K562 (cell line): ENCODE data around the gene MED13L. TPM values are rescaled to one million over a fixed set of nuclear protein-coding genes. Genes with fewer than 3 reads are reported as not detected.
A peak's percentile ranks its signal among the peaks of the same experiment; 100 is the strongest.

Experiments
- ATAC-seq: fragments of 200-7000 bp; cut with Tn5 transposase; 3 replicates; pipeline ENCODE4 v1.9.1; 2020; ENCODE audit warnings: moderate library complexity
- BruUV-seq: library from RNA; stranded (reverse); fragments of 400-500 nt; replicated peaks from 2 replicates; lab custom pipeline; 2021; lab: Mats Ljungman, UMichigan
- CTCF ChIA-PET: fragments of 300-600 bp; formaldehyde crosslinking; extraction: SDS; loops from one replicate; lab custom pipeline; 2021; ENCODE audit warnings: low intra/inter-chr PET ratio; lab: Yijun Ruan, JAX
- POLR2A ChIA-PET: fragments of 300-600, 350-650 bp; sonication (Branson Sonifier 250); formaldehyde crosslinking; extraction: SDS; loops from one replicate; lab custom pipeline; 2021; ENCODE audit warnings: antibody characterized with exemption, inconsistent platforms; lab: Yijun Ruan, JAX
- DNase-seq, 4 experiments: peaks; one replicate each; pipeline versions ENCODE4 v3.0.0 to v3.0.0-alpha.2; 2011 to 2018; ENCODE audit warnings: low spot score in 3 of 4, mixed read lengths in 3 of 4; ENCODE audit errors: extremely low read depth in 1 of 4
- FAIRE-seq: peaks from 2 replicates; lab custom pipeline; 2011; peaks lifted over from hg19 to GRCh38; lab: Jason Lieb, UNC
- H2AFZ ChIP-seq: 2 replicates; pipeline ENCODE4 v1.6.0; 2011; ENCODE audit warnings: low read depth, low read length, control low read depth, inconsistent platforms
- H3K27ac ChIP-seq: fragments of 200-600 bp; 3 replicates; pipeline ENCODE4 v1.8.0; 2011; ENCODE audit warnings: low read depth, mild to moderate bottlenecking, control low read depth, inconsistent platforms, low read length, moderate library complexity, mixed read lengths; ENCODE audit errors: extremely low read depth
- H3K27me3 ChIP-seq, 2 experiments: fragments of 300-600 bp in 1 of 2; 2 replicates in 1 of 2; 3 replicates in 1 of 2; pipeline versions ENCODE4 v1.6.0 to v1.8.0; 2011; ENCODE audit warnings: inconsistent platforms in 2 of 2, low read length in 2 of 2, mild to moderate bottlenecking in 1 of 2, mixed read lengths in 1 of 2, moderate library complexity in 1 of 2; ENCODE audit not compliant: control insufficient read depth in 2 of 2, insufficient read depth in 2 of 2
- H3K36me3 ChIP-seq: fragments of 300-600 bp; 3 replicates; pipeline ENCODE4 v1.8.0; 2011; ENCODE audit warnings: mild to moderate bottlenecking, low read length, inconsistent platforms; ENCODE audit not compliant: control insufficient read depth, insufficient read depth
- H3K4me1 ChIP-seq, 2 experiments: fragments of 200-600 bp in 1 of 2; replicated peaks in 1 of 2; 2 replicates in 1 of 2; 3 replicates in 1 of 2; pipeline versions ENCODE4 v1.5.1 to v1.8.0; 2011; ENCODE audit warnings: inconsistent platforms in 2 of 2, low read length in 2 of 2, mild to moderate bottlenecking in 1 of 2, mixed read lengths in 1 of 2, moderate library complexity in 1 of 2; ENCODE audit not compliant: control insufficient read depth in 2 of 2, insufficient read depth in 2 of 2
- H3K4me2 ChIP-seq: 2 replicates; pipeline ENCODE4 v1.6.1; 2011; ENCODE audit warnings: low read length, control low read depth, inconsistent platforms, mixed read lengths; ENCODE audit not compliant: insufficient read depth
- H3K4me3 ChIP-seq: fragments of 200-600 bp; sonication (generic), shearing (Covaris generic); 2 replicates; pipeline ENCODE4 v1.5.1; 2016; ENCODE audit warnings: control low read depth, inconsistent platforms
- H3K79me2 ChIP-seq: fragments of 200-600 bp; 3 replicates; pipeline ENCODE4 v1.8.0; 2011; ENCODE audit warnings: low read length, inconsistent platforms; ENCODE audit not compliant: control insufficient read depth, insufficient read depth
- H3K9ac ChIP-seq, 2 experiments: 2 replicates each; pipeline versions ENCODE4 v1.6.0 to v1.6.1; 2011; ENCODE audit warnings: low read depth in 2 of 2, low read length in 2 of 2, control low read depth in 1 of 2, inconsistent platforms in 1 of 2, mild to moderate bottlenecking in 1 of 2, mixed read lengths in 1 of 2; ENCODE audit not compliant: insufficient read depth in 1 of 2
- H3K9me1 ChIP-seq: one replicate; pipeline ENCODE4 v1.6.0; 2011; ENCODE audit warnings: inconsistent platforms, mild to moderate bottlenecking, low read length, moderate library complexity; ENCODE audit not compliant: control insufficient read depth, insufficient read depth
- H3K9me3 ChIP-seq: replicated peaks from 2 replicates; pipeline ENCODE4 v1.5.1; 2011; ENCODE audit warnings: low read depth, low read length, inconsistent platforms; ENCODE audit not compliant: control insufficient read depth, insufficient read depth
- H4K20me1 ChIP-seq: replicated peaks from 2 replicates; pipeline ENCODE4 v1.6.1; 2011; ENCODE audit warnings: low read length, inconsistent platforms, mixed read lengths; ENCODE audit not compliant: control insufficient read depth, insufficient read depth
- CSDE1 ChIP-seq, 2 experiments: fragments of 450-650 bp; IDR thresholded peaks; 2 replicates each; pipeline ENCODE4 v1.6.1; 2016; ENCODE audit warnings: mild to moderate bottlenecking in 1 of 2
- ERF ChIP-seq: fragments of 450-650 bp; formaldehyde crosslinking; IDR thresholded peaks from 2 replicates; pipeline ENCODE4 v1.4.0; 2020; ENCODE audit warnings: mild to moderate bottlenecking, mixed read lengths
- MEIS2 ChIP-seq: fragments of 450-650 bp; IDR thresholded peaks from 2 replicates; pipeline ENCODE4 v1.6.1; 2014; ENCODE audit warnings: mild to moderate bottlenecking; ENCODE audit not compliant: partially characterized antibody
- RFX1 ChIP-seq: fragments of 450-650 bp; IDR thresholded peaks from 2 replicates; pipeline ENCODE4 v1.6.1; 2016; ENCODE audit warnings: mild to moderate bottlenecking, moderate library complexity
- SMAD2 ChIP-seq: fragments of 150-350 bp; IDR thresholded peaks from 2 replicates; pipeline ENCODE4 v1.6.1; 2014; ENCODE audit warnings: low read depth, mild to moderate bottlenecking, low read length
- ZNF134 ChIP-seq: fragments of 250-450 bp; sonication (Bioruptor Pico); conservative IDR thresholded peaks from 2 replicates; pipeline ENCODE4 v1.4.0; 2020
- ZNF551 ChIP-seq: fragments of 250-450 bp; sonication (Bioruptor Pico); IDR thresholded peaks from 2 replicates; pipeline ENCODE4 v1.5.0; 2021; ENCODE audit warnings: mild to moderate bottlenecking, moderate library complexity
- WGBS: fragments of 100-300 bp; shearing (Covaris generic); methylation state at CpG from one replicate; pipeline ENCODE4 v1.1.6; 2016; ENCODE audit warnings: low coverage, mixed read lengths; ENCODE audit not compliant: insufficient coverage; ENCODE audit errors: missing lambda C conversion rate; 5-methylcytosine and 5-hydroxymethylcytosine counted together
- in situ Hi-C: fragments of 300-500 bp; cut with MboI; formaldehyde crosslinking; loops from 4 replicates; pipeline ENCODE4 v1.15.0; 2018; ENCODE audit warnings: inconsistent platforms, mixed read lengths
- intact Hi-C: fragments of 100-400 bp; cut with micrococcal nuclease; formaldehyde crosslinking; loops from 2 replicates; pipeline ENCODE4 v1.14.2; 2022
- polyA plus RNA-seq, 8 experiments: library from polyadenylated mRNA; depleted of rRNA in 4 of 8; stranded (reverse) in 5 of 8; unstranded in 3 of 8; fragments of >200 nt; fragmentation: Nextera tagmentation in 2 of 8; fragmentation: Illumina TruSeq in 1 of 8; extraction: Ambion mirVana in 2 of 8; extraction: Trizol in 1 of 8; gene quantifications; 2 replicates each; pipeline versions ENCODE4 v1.2.1 to v1.2.3, GENCODE V29; 2011 to 2014; ENCODE audit warnings: inconsistent platforms in 1 of 8, missing spikeins in 1 of 8
- total RNA-seq, 7 experiments: library from RNA; depleted of rRNA in 6 of 7; stranded (reverse); fragments of >200 nt in 6 of 7; fragmentation: Illumina TruSeq in 2 of 7; extraction: Trizol in 2 of 7; gene quantifications; 2 replicates each; pipeline versions ENCODE4 v1.2.1 to v1.2.3, GENCODE V29; 2011 to 2021; ENCODE audit warnings: low replicate concordance in 1 of 7
- TF ChIP-seq, protein P1 (sequence below), 2 experiments: fragments of 450-650 bp in 1 of 2; sonication (generic) in 1 of 2; formaldehyde crosslinking in 1 of 2; IDR thresholded peaks in 1 of 2; conservative IDR thresholded peaks in 1 of 2; 2 replicates each; pipeline versions ENCODE4 v1.6.1 to v1.8.1; 2016 to 2023; ENCODE audit warnings: mild to moderate bottlenecking in 2 of 2, moderate library complexity in 2 of 2, inconsistent platforms in 1 of 2, missing genetic modification reagents in 1 of 2

MED13L gene
- total and polyA plus RNA-seq, 9 of the 15 experiments (the other 6 are each of a cell fraction or from before 2014, with no cell fraction given): 13.4 to 90.3 (median 36.9) TPM

DNA sequence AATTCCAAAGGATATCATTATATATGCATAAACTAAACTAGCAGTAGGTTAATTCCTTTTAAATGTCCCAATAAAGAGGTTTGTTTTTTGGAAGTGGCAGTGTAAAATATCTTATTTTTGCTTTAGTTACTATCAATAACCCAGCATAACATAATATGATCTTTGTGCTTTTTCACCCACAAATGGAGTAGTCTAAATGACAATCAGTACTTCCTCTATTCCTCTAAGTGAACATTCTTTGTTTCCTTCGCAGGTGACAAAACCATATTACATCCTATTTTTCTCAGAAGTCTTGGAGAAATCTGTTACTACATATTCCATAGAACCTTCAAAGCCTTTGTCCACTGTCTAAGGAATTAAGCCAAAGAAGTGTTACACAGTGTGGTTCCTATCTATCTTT lies 62.5 kb downstream of the MED13L start (continued):
- TF ChIP-seq, protein P1, sequence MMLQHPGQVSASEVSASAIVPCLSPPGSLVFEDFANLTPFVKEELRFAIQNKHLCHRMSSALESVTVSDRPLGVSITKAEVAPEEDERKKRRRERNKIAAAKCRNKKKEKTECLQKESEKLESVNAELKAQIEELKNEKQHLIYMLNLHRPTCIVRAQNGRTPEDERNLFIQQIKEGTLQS (IDR thresholded peaks at IDR 0.05): no peak
- TF ChIP-seq, protein P1 (CRISPR knock-in tag; conservative IDR thresholded peaks at IDR 0.05): no peak
- no peak for TF ChIP-seq MEIS2
- TF ChIP-seq ERF: no peak
- TF ChIP-seq ZNF134 (CRISPR knock-in tag): no peak
- TF ChIP-seq ZNF551 (CRISPR knock-in tag): no peak

DNA sequence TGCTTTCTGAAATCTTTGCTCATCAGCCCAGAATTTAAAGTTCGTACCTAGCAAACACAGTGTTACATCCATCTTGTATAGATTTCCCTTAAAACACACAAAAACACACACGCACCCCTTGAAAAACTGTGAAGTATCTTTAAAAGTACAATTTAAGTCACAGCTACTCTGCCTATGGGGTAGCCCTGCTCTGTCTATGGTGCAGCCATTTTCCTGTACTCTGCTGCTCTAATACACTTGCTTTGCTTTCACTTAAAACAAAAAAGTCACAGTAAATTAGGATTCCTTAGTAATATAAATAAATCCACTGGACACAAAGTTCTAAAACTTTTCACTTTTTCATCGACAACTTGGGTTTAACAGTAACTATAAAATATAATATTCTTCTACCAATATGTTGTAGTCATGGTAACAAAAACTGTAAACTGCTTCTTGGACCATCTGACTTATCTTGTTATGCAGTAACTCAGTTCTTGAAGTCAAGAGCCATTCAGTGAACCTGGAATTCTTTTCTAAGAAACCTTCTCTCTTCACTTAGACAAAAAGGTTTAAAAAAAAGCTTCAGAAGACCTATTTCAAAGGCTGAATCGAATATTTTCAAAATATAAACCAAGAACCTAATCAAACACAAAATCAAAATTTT lies 63.5 kb downstream of the MED13L start:
- Histone ChIP-seq H3K79me2 (peaks cover 98% of the 10 kb centered on the region), H3K27me3 (no peaks in the 10 kb centered on the region), H4K20me1 (peaks cover 34% of the 10 kb centered on the region), H3K9me3 (no peaks in the 10 kb centered on the region), H3K4me1 (peaks cover 2 to 28% of the 10 kb centered on the region in 2 experiments; a peak in 4 of 5 replicates), H3K4me2 (no peak overlapping the region), H3K27ac (no peak overlapping the region), H3K36me3 (no peaks in the 10 kb centered on the region), H3K4me3 (no peak overlapping the region), H2AFZ (no peak overlapping the region), H3K9ac (no peak overlapping the region), H3K9me1 (peaks cover 2% of the 10 kb centered on the region)
- DNase-seq (no peak), FAIRE-seq (no peak), ATAC-seq (peak; percentile 23; the same call in 1 of the 3 replicates)
- in situ Hi-C loops: no loop called here
- ChIA-PET POLR2A (interaction anchor here (1.0 to 1.5 kb wide), 2 partner anchors 9 to 14 kb away, joined by 4 to 6 read pairs; no protein-coding TSS in a partner anchor), CTCF (no interaction called here)
- 52% methylated on average over 4 of the region's 4 CpGs for WGBS
- intact Hi-C loops: no loop called here
- BruUV-seq: no TSS peak
- TF ChIP-seq RFX1 (peak; percentile 89), CSDE1 (IDR thresholded peaks at IDR 0.05) (no peak), SMAD2 (no peak)
